ENCODE results near the gene CLC. TPM values are rescaled to one million over a fixed set of nuclear protein-coding genes. Genes with fewer than 3 reads are reported as not detected.

CLC gene
- total RNA-seq, 1 experiment from 2014 or later = not detected

GRCh38 chr19:39729594-39729993, 8.2 kb downstream of the CLC start:
- no peaks in the 10 kb centered on the region for H3K9me2 ChIP-seq (replicated peaks; ENCODE audit: low read length)
- BruUV-seq (replicated peaks) = no TSS peak
- intact Hi-C loops (cut with micrococcal nuclease) = no loop called here
- ATAC-seq (no peak), DNase-seq (no peak)
- H3F3A ChIP-seq (ENCODE audit: low read length, unreplicated experiment) = no peaks in the 10 kb centered on the region
- no peak overlapping the region for H3K27ac ChIP-seq (ENCODE audit: low read length)
- no peaks in the 10 kb centered on the region for H3K79me2 ChIP-seq (ENCODE audit: low read length)
- CTCF ChIA-PET = no interaction called here
- TF ChIP-seq CTCF (conservative IDR thresholded peaks at IDR 0.05; ENCODE audit: low read depth, low read length) = no peak
- H3K9me3 ChIP-seq (ENCODE audit: low read length) = no peaks in the 10 kb centered on the region
- H3K36me3 ChIP-seq (ENCODE audit: low read depth, low read length) = no peaks in the 10 kb centered on the region
- H3K4me2 ChIP-seq (ENCODE audit: low read length) = no peak overlapping the region
- peaks cover 27% of the 10 kb centered on the region for H3K27me3 ChIP-seq (ENCODE audit: low read length)
- no peaks in the 10 kb centered on the region for H4K20me1 ChIP-seq (ENCODE audit: low read length)
- no peak overlapping the region for H3K9ac ChIP-seq (ENCODE audit: low read length)
- no peak overlapping the region for H3K4me3 ChIP-seq (ENCODE audit: low read length)
- no peak overlapping the region for H2AFZ ChIP-seq (ENCODE audit: low read length)
- H3K4me1 ChIP-seq (ENCODE audit: insufficient read depth, low read length) = no peaks in the 10 kb centered on the region
- POLR2A ChIA-PET (ENCODE audit: unreplicated experiment) = no interaction called here

GRCh38 chr19:39728040-39728439, 9.8 kb downstream of the CLC start:
- no TSS peak for BruUV-seq (replicated peaks)
- Histone ChIP-seq H3K4me3 (ENCODE audit: low read length) (no peak overlapping the region), H3K9me2 (replicated peaks; ENCODE audit: low read length) (no peaks in the 10 kb centered on the region), H3K4me1 (ENCODE audit: insufficient read depth, low read length) (no peaks in the 10 kb centered on the region), H4K20me1 (ENCODE audit: low read length) (no peaks in the 10 kb centered on the region), H3K9ac (ENCODE audit: low read length) (no peak overlapping the region), H3K9me3 (ENCODE audit: low read length) (no peaks in the 10 kb centered on the region), H2AFZ (ENCODE audit: low read length) (no peak overlapping the region), H3K27ac (ENCODE audit: low read length) (no peak overlapping the region), H3K79me2 (ENCODE audit: low read length) (no peaks in the 10 kb centered on the region), H3K27me3 (ENCODE audit: low read length) (peaks cover 27% of the 10 kb centered on the region), H3K36me3 (ENCODE audit: low read depth, low read length) (no peaks in the 10 kb centered on the region), H3F3A (ENCODE audit: low read length, unreplicated experiment) (no peaks in the 10 kb centered on the region), H3K4me2 (ENCODE audit: low read length) (no peak overlapping the region)
- CTCF ChIA-PET = no interaction called here
- TF ChIP-seq EZH2phosphoT487 (IDR thresholded peaks at IDR 0.05; ENCODE audit: borderline replicate concordance, low read length) (no peak), EZH2 (IDR thresholded peaks at IDR 0.05; ENCODE audit: low read length, unreplicated experiment) (no peak), CTCF (conservative IDR thresholded peaks at IDR 0.05; ENCODE audit: low read depth, low read length) (no peak)
- intact Hi-C loops (cut with micrococcal nuclease) = no loop called here
- POLR2A ChIA-PET (ENCODE audit: unreplicated experiment) = no interaction called here
- DNase-seq (no peak), ATAC-seq (no peak)

- no peak overlapping the region for H2AFZ ChIP-seq (ENCODE audit: low read length)
- intact Hi-C loops (cut with micrococcal nuclease) = no loop called here
- ChIA-PET CTCF (no interaction called here), POLR2A (ENCODE audit: unreplicated experiment) (no interaction called here)
- ATAC-seq (no peak), DNase-seq (no peak)
- TF ChIP-seq EZH2phosphoT487 (IDR thresholded peaks at IDR 0.05; ENCODE audit: borderline replicate concordance, low read length) (no peak), EZH2 (IDR thresholded peaks at IDR 0.05; ENCODE audit: low read length, unreplicated experiment) (no peak), CTCF (conservative IDR thresholded peaks at IDR 0.05; ENCODE audit: low read depth, low read length) (no peak)
- no peak overlapping the region for H3K27ac ChIP-seq (ENCODE audit: low read length)
- H3K79me2 ChIP-seq (ENCODE audit: low read length) = no peaks in the 10 kb centered on the region
- no peaks in the 10 kb centered on the region for H3K9me3 ChIP-seq (ENCODE audit: low read length)
- H3K9me2 ChIP-seq (replicated peaks; ENCODE audit: low read length) = no peaks in the 10 kb centered on the region
- no peaks in the 10 kb centered on the region for H3K36me3 ChIP-seq (ENCODE audit: low read depth, low read length)
- H4K20me1 ChIP-seq (ENCODE audit: low read length) = no peaks in the 10 kb centered on the region
- H3K4me2 ChIP-seq (ENCODE audit: low read length) = no peak overlapping the region
- H3K27me3 ChIP-seq (ENCODE audit: low read length) = peaks cover 27% of the 10 kb centered on the region
- no peaks in the 10 kb centered on the region for H3F3A ChIP-seq (ENCODE audit: low read length, unreplicated experiment)
- H3K4me1 ChIP-seq (ENCODE audit: insufficient read depth, low read length) = no peaks in the 10 kb centered on the region
- no peak overlapping the region for H3K4me3 ChIP-seq (ENCODE audit: low read length)
- BruUV-seq (replicated peaks) = no TSS peak
- H3K9ac ChIP-seq (ENCODE audit: low read length) = no peak overlapping the region
Observed at GRCh38 chr19:39727070-39727800, 10.6 kb downstream of the CLC start.
